GM12864 (cell line): ENCODE measurements around the gene FBXL7.

Source experiments
- DNase-seq: peaks from one replicate; pipeline ENCODE4 v3.0.0-alpha.2; 2011; ENCODE audit warnings: low read depth
- H3K4me3 ChIP-seq: 2 replicates; pipeline ENCODE4 v1.5.1; 2011; ENCODE audit warnings: mild to moderate bottlenecking, low read depth, low read length, control low read depth
- TF ChIP-seq, protein P1 (sequence below): IDR thresholded peaks from 2 replicates; pipeline ENCODE4 v1.5.1; 2011; ENCODE audit warnings: low read depth, mild to moderate bottlenecking, moderate library complexity, low read length, control low read depth, inconsistent platforms; ENCODE audit errors: missing control alignments

Gene FBXL7

DNA sequence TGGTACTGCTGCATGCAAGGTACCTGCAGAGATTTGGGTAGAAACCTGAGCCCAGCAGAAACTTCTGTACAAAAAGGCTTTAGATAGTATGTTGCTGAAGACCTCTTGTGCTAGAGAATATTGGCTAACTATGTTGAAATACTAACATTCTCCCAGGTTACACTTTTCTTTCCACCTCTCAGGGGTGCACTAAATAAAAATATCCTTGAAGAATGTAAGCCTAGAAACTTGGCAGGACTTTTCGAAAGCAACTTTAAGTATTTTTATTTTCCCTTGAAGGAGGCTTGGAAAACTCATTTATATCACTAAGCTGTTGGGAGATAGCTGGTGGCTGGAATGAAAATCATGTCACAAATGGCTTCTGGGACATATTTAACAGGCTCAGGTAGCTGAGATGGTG, 50.0 kb downstream of the FBXL7 start:
- no peak for DNase-seq
- TF ChIP-seq, protein P1, sequence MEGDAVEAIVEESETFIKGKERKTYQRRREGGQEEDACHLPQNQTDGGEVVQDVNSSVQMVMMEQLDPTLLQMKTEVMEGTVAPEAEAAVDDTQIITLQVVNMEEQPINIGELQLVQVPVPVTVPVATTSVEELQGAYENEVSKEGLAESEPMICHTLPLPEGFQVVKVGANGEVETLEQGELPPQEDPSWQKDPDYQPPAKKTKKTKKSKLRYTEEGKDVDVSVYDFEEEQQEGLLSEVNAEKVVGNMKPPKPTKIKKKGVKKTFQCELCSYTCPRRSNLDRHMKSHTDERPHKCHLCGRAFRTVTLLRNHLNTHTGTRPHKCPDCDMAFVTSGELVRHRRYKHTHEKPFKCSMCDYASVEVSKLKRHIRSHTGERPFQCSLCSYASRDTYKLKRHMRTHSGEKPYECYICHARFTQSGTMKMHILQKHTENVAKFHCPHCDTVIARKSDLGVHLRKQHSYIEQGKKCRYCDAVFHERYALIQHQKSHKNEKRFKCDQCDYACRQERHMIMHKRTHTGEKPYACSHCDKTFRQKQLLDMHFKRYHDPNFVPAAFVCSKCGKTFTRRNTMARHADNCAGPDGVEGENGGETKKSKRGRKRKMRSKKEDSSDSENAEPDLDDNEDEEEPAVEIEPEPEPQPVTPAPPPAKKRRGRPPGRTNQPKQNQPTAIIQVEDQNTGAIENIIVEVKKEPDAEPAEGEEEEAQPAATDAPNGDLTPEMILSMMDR: no peak
- H3K4me3 ChIP-seq: no peak overlapping the region

DNA sequence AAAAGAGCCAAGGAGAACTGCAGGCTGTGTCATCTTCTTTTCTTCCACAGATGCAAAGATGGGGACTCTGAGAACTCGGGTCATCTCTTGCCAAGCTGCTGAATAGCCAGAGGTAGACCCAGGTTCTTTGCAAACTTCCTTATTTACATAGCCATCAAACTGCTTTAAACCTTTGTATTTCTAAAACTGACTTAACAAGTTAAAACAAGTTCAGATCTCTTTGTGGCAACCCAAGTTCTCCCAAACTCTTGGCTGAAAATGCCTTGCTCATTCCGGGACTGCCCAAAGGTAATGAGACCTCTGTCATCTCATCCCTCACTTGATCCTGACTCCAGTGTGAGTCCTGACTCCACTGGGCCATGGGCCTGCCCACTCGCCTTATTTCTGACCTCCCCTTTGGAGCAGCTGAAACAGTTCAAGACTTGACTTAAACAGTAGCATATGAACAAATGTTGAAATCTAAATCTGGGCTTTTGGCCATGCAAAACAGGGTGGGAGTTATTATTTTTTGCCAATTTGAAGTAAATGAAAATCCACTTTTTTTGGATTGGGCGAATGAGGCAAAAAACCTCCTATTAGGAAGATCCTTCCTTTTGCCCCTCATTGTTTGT, 50.6 kb downstream of the FBXL7 start:
- DNase-seq: no peak
- TF ChIP-seq, protein P1: no peak
- no peak overlapping the region for H3K4me3 ChIP-seq

DNA sequence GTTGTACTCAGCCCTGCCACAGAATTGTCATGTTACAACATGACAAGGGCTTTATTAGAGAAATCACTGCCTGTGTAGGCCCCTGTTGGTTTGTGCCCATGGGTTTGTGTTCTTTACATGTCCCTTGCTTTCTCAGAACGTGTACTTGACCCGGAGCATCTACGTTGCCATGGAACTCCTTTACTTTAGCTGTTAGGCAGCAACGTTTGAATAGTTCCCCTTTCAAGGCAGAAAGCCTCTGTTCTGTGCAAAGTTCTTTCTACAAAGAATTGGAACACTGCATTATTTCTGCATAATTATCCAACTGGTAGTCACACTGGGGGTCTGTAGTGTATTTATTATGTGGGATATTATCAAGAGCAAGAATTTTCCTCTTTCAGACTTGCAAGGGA, 51.1 kb downstream of the FBXL7 start:
- H3K4me3 ChIP-seq: no peak overlapping the region
- no peak for DNase-seq
- TF ChIP-seq, protein P1: no peak

DNA sequence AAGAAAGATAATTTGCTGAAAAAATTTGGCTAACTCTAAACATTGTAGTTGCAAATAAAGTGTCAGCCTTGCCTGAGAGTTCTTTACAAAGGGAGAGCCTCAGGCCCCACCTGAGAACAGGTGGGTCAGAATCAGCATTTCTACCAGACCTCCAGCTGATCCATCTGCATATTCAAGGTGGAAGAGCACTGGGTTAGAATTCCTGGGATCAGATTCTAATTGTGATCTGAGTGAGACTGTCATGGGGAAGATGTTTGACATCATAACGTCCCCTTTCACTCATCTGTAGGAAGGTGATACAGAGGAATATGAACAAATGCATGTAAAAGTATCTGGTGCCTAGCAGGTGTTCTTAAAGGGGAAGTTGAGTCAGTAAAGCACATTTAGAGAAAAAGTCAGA, 54.6 kb downstream of the FBXL7 start:
- TF ChIP-seq, protein P1: no peak
- H3K4me3 ChIP-seq: no peak overlapping the region
- no peak for DNase-seq

DNA sequence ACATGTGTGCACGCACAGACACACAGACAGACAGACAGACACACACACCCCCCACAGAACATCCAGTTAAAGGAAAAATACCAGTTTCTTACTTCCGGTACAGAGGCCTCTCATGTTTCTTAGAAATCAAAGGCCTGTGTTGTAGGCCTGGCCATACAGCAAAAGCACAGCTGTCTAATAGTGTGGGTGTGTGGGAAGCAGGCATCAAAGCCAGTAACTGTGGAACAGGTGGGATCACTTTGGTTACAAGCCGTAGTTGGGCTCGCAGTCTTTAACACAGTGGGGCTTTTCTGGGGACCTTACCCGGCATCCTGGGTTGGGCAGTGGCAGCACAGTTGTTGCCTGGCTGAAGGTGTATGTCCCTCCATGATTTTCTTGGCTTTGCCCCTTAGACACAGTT, 55.2 kb downstream of the FBXL7 start:
- DNase-seq: no peak
- H3K4me3 ChIP-seq: no peak overlapping the region
- TF ChIP-seq, protein P1: no peak

DNA sequence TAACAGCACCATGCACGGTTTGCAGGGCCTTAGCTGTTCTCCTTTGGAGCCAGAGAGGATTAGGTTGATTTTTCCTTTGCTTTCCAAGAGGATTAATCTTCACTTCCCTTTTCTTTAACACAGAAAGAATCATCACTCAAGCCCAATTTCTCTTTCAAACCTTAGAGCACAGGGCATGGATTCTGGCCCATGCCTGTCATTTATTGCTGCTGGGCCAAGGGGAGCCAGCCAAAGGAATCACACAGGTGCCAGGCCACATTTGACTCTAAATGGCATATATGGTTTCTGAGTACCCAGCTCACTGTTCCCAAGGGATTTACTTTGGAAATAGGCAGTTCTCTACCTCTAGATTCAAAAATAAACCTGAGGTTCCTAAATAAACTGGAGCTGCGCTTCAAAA, 58.3 kb downstream of the FBXL7 start:
- TF ChIP-seq, protein P1: no peak
- H3K4me3 ChIP-seq: no peak overlapping the region
- no peak for DNase-seq

DNA sequence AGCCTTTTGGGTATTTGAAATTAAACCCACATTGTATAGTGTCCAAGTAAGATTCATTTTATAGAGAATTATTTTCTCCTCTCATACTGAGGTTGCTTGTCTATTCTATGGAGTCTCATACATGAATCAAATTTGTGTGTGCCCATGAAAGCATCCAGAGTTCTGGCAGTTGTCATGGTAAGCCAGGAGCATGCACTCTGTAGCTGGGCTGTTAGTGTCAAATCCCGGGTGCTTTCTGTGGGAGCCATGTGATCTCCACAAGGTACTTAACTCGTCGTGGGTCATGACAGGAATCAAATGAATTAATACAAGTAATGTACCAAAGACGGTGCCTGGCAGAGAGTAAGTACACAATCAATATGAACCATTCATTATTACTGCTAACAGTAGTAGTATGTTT, 58.7 kb downstream of the FBXL7 start:
- TF ChIP-seq, protein P1: no peak
- H3K4me3 ChIP-seq: no peak overlapping the region
- DNase-seq: no peak
